ENCODE measurements around the gene OLFM2. TPM values are rescaled to one million over a fixed set of nuclear protein-coding genes. Genes with fewer than 3 reads are reported as not detected.
"Not testable (repeated sequence)": the region's sequence is repeated elsewhere in the genome, so short reads cannot be mapped to it uniquely, and the experiment has no call there.

The OLFM2 gene
- total and polyA plus RNA-seq, 2 of the 4 experiments (the other 2 are of a cell fraction) = 2.7 to 5.1 TPM

- H4K5ac ChIP-seq (ENCODE audit: low read depth, low read length); H3K23ac ChIP-seq (ENCODE audit: low read depth, low read length); CTCF ChIA-PET; ATAC-seq (ENCODE audit: low read depth); H3K4me2 ChIP-seq (ENCODE audit: low read depth, low read length); H2AFZ ChIP-seq (replicated peaks; ENCODE audit: low read length, poor library complexity); H3K4me3 ChIP-seq (ENCODE audit: insufficient read depth, low read depth, low read length); BruUV-seq (replicated peaks); H3K27me3 ChIP-seq (ENCODE audit: control insufficient read depth, insufficient read depth, low read length); H2BK20ac ChIP-seq (ENCODE audit: low read depth, low read length); H3K9me3 ChIP-seq (ENCODE audit: control insufficient read depth, insufficient read depth, low read length); H4K91ac ChIP-seq (ENCODE audit: insufficient read depth, low read depth, low read length); H3K9ac ChIP-seq (ENCODE audit: low read depth, low read length); H3K9me1 ChIP-seq (ENCODE audit: insufficient read depth, low read length); H3K14ac ChIP-seq (replicated peaks; ENCODE audit: low read depth, low read length); H2BK15ac ChIP-seq (ENCODE audit: low read depth, low read length); H2AK5ac ChIP-seq (ENCODE audit: low read depth, low read length); H3K18ac ChIP-seq (ENCODE audit: low read depth, low read length); DNase-seq; H3K4ac ChIP-seq (ENCODE audit: low read depth, low read length); H4K8ac ChIP-seq (ENCODE audit: low read depth in 2 of 2, low read length in 2 of 2); in situ Hi-C loops (cut with MboI; ENCODE audit: low sequenced_read_pairs); intact Hi-C loops (cut with micrococcal nuclease); H2BK5ac ChIP-seq (ENCODE audit: low read depth, low read length, poor library complexity, severe bottlenecking); H3K56ac ChIP-seq (ENCODE audit: extremely low read depth, insufficient read depth, low read length); POLR2A ChIA-PET (ENCODE audit: unreplicated experiment); dilution Hi-C loops (cut with HindIII; ENCODE audit: low sequenced_read_pairs, unreplicated experiment); H2BK120ac ChIP-seq (ENCODE audit: low read depth, low read length); H3K27ac ChIP-seq (ENCODE audit: insufficient read depth, low read length); H3K4me1 ChIP-seq (ENCODE audit: control insufficient read depth, insufficient read depth, low read length); H2AK9ac ChIP-seq (replicated peaks; ENCODE audit: low read depth, low read length, poor library complexity): not testable (repeated sequence)
- WGBS, 2 experiments (ENCODE audit: extremely low coverage in 2 of 2, insufficient read length in 1 of 2) = 100% methylated on average over 1 of the region's 12 CpGs; no CpG with 5 or more reads in 1 of the 2 experiments
- peaks cover 22 to 75% of the 10 kb centered on the region in 2 experiments for H3K79me1 ChIP-seq (ENCODE audit: low read depth in 1 of 2, low read length in 2 of 2)
- peaks cover 20% of the 10 kb centered on the region for H4K20me1 ChIP-seq (ENCODE audit: insufficient read depth, low read length)
- H3K36me3 ChIP-seq (ENCODE audit: control insufficient read depth, insufficient read depth, low read length) = peaks cover 59% of the 10 kb centered on the region
These were observed 92.6 kb downstream of the OLFM2 start for GRCh38 chr19:9843626-9844273.
